Measurements from ENCODE around the gene PTGIR.

Gene PTGIR

GRCh38 chr19:46624958-46625661, at the start of gene PTGIR:
Gene PTGIR, minus strand, starts transcription at chr19:46625089. Its CDS starts 864 bp downstream, at chr19:46624225.
- peak; percentile 56 for DNase-seq

- no peak for DNase-seq
These were observed 45.9 kb upstream of the PTGIR start for GRCh38 chr19:46670813-46671212.

GRCh38 chr19:46668662-46669061, 43.8 kb upstream of the PTGIR start:
- no peak for DNase-seq

GRCh38 chr19:46665072-46665471, 40.2 kb upstream of the PTGIR start:
- no peak for DNase-seq

GRCh38 chr19:46661735-46662592, 37.1 kb upstream of the PTGIR start:
- DNase-seq, result peak; percentile 83

- peak; percentile 100 for DNase-seq
These were observed 36.3 kb upstream of the PTGIR start, which contains the start of gene DACT3 for GRCh38 chr19:46661020-46661731. Gene DACT3, minus strand, starts transcription at chr19:46661182. Its CDS starts 118 bp downstream, at chr19:46661064.

- DNase-seq, result no peak
These were observed 35.7 kb upstream of the PTGIR start for GRCh38 chr19:46660551-46661019.

GRCh38 chr19:46660008-46660517, 35.2 kb upstream of the PTGIR start:
- peak; percentile 4 for DNase-seq

- DNase-seq, result peak; percentile 15
These were observed 34.5 kb upstream of the PTGIR start for GRCh38 chr19:46659151-46660007.

GRCh38 chr19:46656541-46656940, 31.7 kb upstream of the PTGIR start:
- peak; percentile 42 for DNase-seq

GRCh38 chr19:46654621-46655152, 29.8 kb upstream of the PTGIR start:
- DNase-seq, result no peak

- DNase-seq, result no peak
These were observed 25.6 kb upstream of the PTGIR start for GRCh38 chr19:46650445-46650844.

GRCh38 chr19:46648961-46649960, 24.4 kb upstream of the PTGIR start:
- no peak for DNase-seq

GRCh38 chr19:46648060-46648960, 23.4 kb upstream of the PTGIR start:
- DNase-seq, result no peak

- DNase-seq, result no peak
These were observed 21.5 kb upstream of the PTGIR start for GRCh38 chr19:46646402-46646801.

GRCh38 chr19:46644720-46645119, 19.8 kb upstream of the PTGIR start:
- no peak for DNase-seq

GRCh38 chr19:46640656-46641055, 15.8 kb upstream of the PTGIR start:
- DNase-seq, result no peak

GRCh38 chr19:46639358-46640182, 14.7 kb upstream of the PTGIR start:
- DNase-seq, result no peak
